Endothelial cell of umbilical vein (primary cell): ENCODE data around the gene SPATA19. TPM values are rescaled to one million over a fixed set of nuclear protein-coding genes. Genes with fewer than 3 reads are reported as not detected.

ENCODE experiments used
- BruUV-seq: library from RNA; stranded (reverse); fragments of 400-500 nt; replicated peaks from 2 replicates; lab custom pipeline; 2021; lab: Mats Ljungman, UMichigan
- CTCF ChIA-PET: fragments of 300-600, 350-600 bp; sonication (Branson Sonifier 250); formaldehyde crosslinking; loops from one replicate; lab custom pipeline; 2021; ENCODE audit warnings: antibody characterized with exemption, inconsistent platforms; lab: Charles Lee
- POLR2A ChIA-PET: fragments of 300-600, 350-600 bp; sonication (Branson Sonifier 250); formaldehyde crosslinking; loops from one replicate; lab custom pipeline; 2021; ENCODE audit warnings: antibody characterized with exemption, inconsistent platforms; lab: Charles Lee
- DNase-seq: peaks from one replicate; pipeline ENCODE4 v3.0.0-alpha.2; 2011; ENCODE audit warnings: low read depth, low spot score
- FAIRE-seq: peaks from 2 replicates; lab custom pipeline; 2011; peaks lifted over from hg19 to GRCh38; lab: Jason Lieb, UNC
- H2AFZ ChIP-seq: 2 replicates; pipeline ENCODE4 v1.6.0; 2012; ENCODE audit warnings: low read depth, low read length, control low read depth, inconsistent platforms
- H3K27ac ChIP-seq: 2 replicates; pipeline ENCODE4 v1.5.1; 2011; ENCODE audit warnings: low read depth, mild to moderate bottlenecking, control low read depth, low read length, moderate library complexity; ENCODE audit not compliant: insufficient read depth
- H3K27me3 ChIP-seq, 2 experiments: 2 replicates each; pipeline versions ENCODE4 v1.6.0 to v1.6.1; 2011; ENCODE audit warnings: low read length in 2 of 2, mixed read lengths in 1 of 2; ENCODE audit not compliant: control insufficient read depth in 2 of 2, insufficient read depth in 2 of 2
- H3K36me3 ChIP-seq, 2 experiments: 2 replicates in 1 of 2; 3 replicates in 1 of 2; pipeline ENCODE4 v1.5.1; 2011; ENCODE audit warnings: low read length in 2 of 2, mild to moderate bottlenecking in 1 of 2, moderate library complexity in 1 of 2; ENCODE audit not compliant: control insufficient read depth in 2 of 2, insufficient read depth in 2 of 2; ENCODE audit errors: extremely low read depth in 1 of 2
- H3K4me1 ChIP-seq: 3 replicates; pipeline ENCODE4 v1.5.1; 2011; ENCODE audit warnings: mild to moderate bottlenecking, low read length; ENCODE audit not compliant: control insufficient read depth, insufficient read depth; ENCODE audit errors: extremely low read depth
- H3K4me2 ChIP-seq: 2 replicates; pipeline ENCODE4 v1.6.1; 2011; ENCODE audit warnings: low read length, control low read depth, mixed read lengths; ENCODE audit not compliant: insufficient read depth
- H3K4me3 ChIP-seq, 3 experiments: fragments of 200-600 bp in 1 of 3; sonication (generic), shearing (Covaris generic) in 1 of 3; replicated peaks in 1 of 3; 2 replicates each; pipeline ENCODE4 v1.5.1; 2011 to 2016; ENCODE audit warnings: control low read depth in 3 of 3, low read length in 3 of 3, mild to moderate bottlenecking in 2 of 3, inconsistent platforms in 1 of 3, low read depth in 1 of 3, moderate library complexity in 1 of 3; ENCODE audit not compliant: insufficient read depth in 1 of 3
- H3K79me2 ChIP-seq: 2 replicates; pipeline ENCODE4 v1.6.0; 2012; ENCODE audit warnings: low read length, inconsistent platforms; ENCODE audit not compliant: control insufficient read depth, insufficient read depth
- H3K9ac ChIP-seq: replicated peaks from 2 replicates; pipeline ENCODE3; 2011; ENCODE audit warnings: low read length, control low read depth; ENCODE audit not compliant: insufficient read depth; ENCODE audit errors: extremely low read depth
- H3K9me1 ChIP-seq: replicated peaks from 3 replicates; pipeline ENCODE4 v1.6.0; 2011; ENCODE audit warnings: mild to moderate bottlenecking, low read length; ENCODE audit not compliant: control insufficient read depth, insufficient read depth; ENCODE audit errors: extremely low read depth
- H3K9me3 ChIP-seq: replicated peaks from 2 replicates; pipeline ENCODE4 v1.5.1; 2012; ENCODE audit warnings: low read length, inconsistent platforms; ENCODE audit not compliant: control insufficient read depth, insufficient read depth
- H4K20me1 ChIP-seq: replicated peaks from 2 replicates; pipeline ENCODE3; 2011; ENCODE audit warnings: mild to moderate bottlenecking, low read length; ENCODE audit not compliant: control insufficient read depth, insufficient read depth; ENCODE audit errors: extremely low read depth
- CTCF ChIP-seq, 2 donors: IDR thresholded peaks; 1 replicate in 1 of 2; 2 replicates in 1 of 2; pipeline ENCODE4 v1.5.1; 2011; ENCODE audit warnings: low read length in 2 of 2, mild to moderate bottlenecking in 2 of 2, moderate library complexity in 2 of 2, control low read depth in 1 of 2, inconsistent platforms in 1 of 2, low read depth in 1 of 2; ENCODE audit not compliant: insufficient read depth in 1 of 2; ENCODE audit errors: extremely low read depth in 1 of 2
- EZH2 ChIP-seq: IDR thresholded peaks from 2 replicates; pipeline ENCODE4 v1.6.1; 2012; ENCODE audit warnings: borderline replicate concordance, low read depth, mild to moderate bottlenecking, moderate library complexity, low read length, inconsistent platforms; ENCODE audit not compliant: severe bottlenecking
- FOS ChIP-seq: IDR thresholded peaks from 2 replicates; pipeline ENCODE4 v1.6.1; 2011; ENCODE audit warnings: mild to moderate bottlenecking, low read length, moderate library complexity, borderline replicate concordance; ENCODE audit not compliant: insufficient read depth
- GATA2 ChIP-seq: IDR thresholded peaks from 2 replicates; pipeline ENCODE4 v1.7.0; 2011; ENCODE audit warnings: low read depth, mild to moderate bottlenecking, moderate library complexity, mixed read lengths, low read length; ENCODE audit not compliant: insufficient read length, insufficient read depth
- JUN ChIP-seq: IDR thresholded peaks from 2 replicates; pipeline ENCODE4 v1.6.1; 2011; ENCODE audit warnings: borderline replicate concordance, low read depth; ENCODE audit not compliant: insufficient read length, insufficient read depth
- MAX ChIP-seq: IDR thresholded peaks from 2 replicates; pipeline ENCODE4 v1.6.1; 2011; ENCODE audit not compliant: insufficient read depth, insufficient read length
- MYC ChIP-seq: IDR thresholded peaks from one replicate; pipeline ENCODE4 v1.6.1; 2011; ENCODE audit warnings: mild to moderate bottlenecking, low read depth, low read length
- POLR2A ChIP-seq: IDR thresholded peaks from 2 replicates; pipeline ENCODE4 v1.6.1; 2012; ENCODE audit warnings: low read depth, mild to moderate bottlenecking, control low read depth, low read length
- POLR2AphosphoS5 ChIP-seq: IDR thresholded peaks from 2 replicates; pipeline ENCODE4 v1.6.1; 2012; ENCODE audit warnings: low read depth, mild to moderate bottlenecking, control low read depth, low read length, moderate library complexity; ENCODE audit not compliant: insufficient read depth
- dilution Hi-C: fragments of 300-500 bp; cut with MboI; formaldehyde crosslinking; loops from one replicate; pipeline ENCODE4 v1.15.0; 2019; ENCODE audit warnings: low sequenced_read_pairs; ENCODE audit not compliant: extremely low pct_ligation_motif_present
- intact Hi-C: fragments of 100-400 bp; cut with micrococcal nuclease; formaldehyde crosslinking; loops from one replicate; pipeline ENCODE4 v1.10.0; 2022
- polyA plus RNA-seq, 4 experiments: library from polyadenylated mRNA; depleted of rRNA in 3 of 4; stranded (reverse) in 3 of 4; unstranded in 1 of 4; fragments of >200 nt; gene quantifications; 2 replicates each; pipeline versions ENCODE4 v1.2.1 to v1.2.3, GENCODE V29; 2011 to 2012; ENCODE audit warnings: missing spikeins in 1 of 4
- total RNA-seq: library from RNA; stranded (reverse); gene quantifications from 2 replicates; pipeline ENCODE4 v1.2.3, GENCODE V29; 2021

SPATA19 gene
- total and polyA plus RNA-seq, 2 donors (not counting 3 experiments of a cell fraction or from before 2014, with no cell fraction given) = not detected

- no peaks in the 10 kb centered on the region for H3K9me1 ChIP-seq
- ChIA-PET CTCF (no interaction called here), POLR2A (no interaction called here)
- H3K27me3 ChIP-seq = no peaks in the 10 kb centered on the region
- no peak overlapping the region for H3K4me2 ChIP-seq
- intact Hi-C loops (no loop called here), dilution Hi-C loops (no loop called here)
- no peaks in the 10 kb centered on the region for H3K4me1 ChIP-seq
- BruUV-seq = no TSS peak
- TF ChIP-seq POLR2A = no peak
- no peak for TF ChIP-seq MYC
- no peak for TF ChIP-seq POLR2AphosphoS5
- TF ChIP-seq GATA2 = no peak
- TF ChIP-seq EZH2 = no peak
- H3K79me2 ChIP-seq = no peaks in the 10 kb centered on the region
- no peak overlapping the region for H3K9ac ChIP-seq
- no peaks in the 10 kb centered on the region for H3K9me3 ChIP-seq
- no peak overlapping the region for H2AFZ ChIP-seq
- no peak overlapping the region for H3K4me3 ChIP-seq
- no peaks in the 10 kb centered on the region for H4K20me1 ChIP-seq
- no peak overlapping the region for H3K27ac ChIP-seq
- no peak for DNase-seq
- no peak for FAIRE-seq
- no peaks in the 10 kb centered on the region for H3K36me3 ChIP-seq
These were observed 19.4 kb upstream of the SPATA19 start for GRCh38 chr11:133864756-133865155.

- H4K20me1 ChIP-seq = no peaks in the 10 kb centered on the region
- no peaks in the 10 kb centered on the region for H3K4me1 ChIP-seq
- CTCF ChIA-PET = no interaction called here
These were observed 14.8 kb upstream of the SPATA19 start for GRCh38 chr11:133860151-133860550.

More at GRCh38 chr11:133860151-133860550, 14.8 kb upstream of the SPATA19 start:
- no peak for FAIRE-seq
- Histone ChIP-seq H3K27me3 (no peaks in the 10 kb centered on the region), H2AFZ (no peak overlapping the region), H3K4me3 (no peak overlapping the region), H3K9ac (no peak overlapping the region), H3K9me1 (no peaks in the 10 kb centered on the region), H3K9me3 (no peaks in the 10 kb centered on the region), H3K27ac (no peak overlapping the region), H3K79me2 (no peaks in the 10 kb centered on the region), H3K36me3 (no peaks in the 10 kb centered on the region), H3K4me2 (no peak overlapping the region)
- dilution Hi-C loops = no loop called here
- BruUV-seq = no TSS peak
- TF ChIP-seq GATA2 (no peak), MAX (no peak), JUN (no peak), CTCF (IDR thresholded peaks at IDR 0.05; ENCODE audit: extremely low read depth in 1 of 2, insufficient read depth in 1 of 2, low read depth in 1 of 2, low read length in 2 of 2) (no peak), POLR2AphosphoS5 (no peak), MYC (no peak), FOS (no peak), POLR2A (no peak), EZH2 (no peak)
- intact Hi-C loops = no loop called here
- no peak for DNase-seq
- POLR2A ChIA-PET = no interaction called here
